HEK293 (cell line): Measurements from ENCODE around the gene USP32.

ENCODE experiments used
- INSM2 ChIP-seq: fragments of 450-650 bp; formaldehyde crosslinking; IDR thresholded peaks from 2 replicates; pipeline ENCODE4 v1.5.1; 2016; ENCODE audit warnings: missing biosample characterization, missing genetic modification characterization
- KLF1 ChIP-seq: fragments of 450-650 bp; formaldehyde crosslinking; IDR thresholded peaks from 2 replicates; pipeline ENCODE4 v1.5.1; 2016; ENCODE audit warnings: missing biosample characterization, missing genetic modification characterization
- KLF17 ChIP-seq: fragments of 450-650 bp; formaldehyde crosslinking; IDR thresholded peaks from 2 replicates; pipeline ENCODE4 v1.5.1; 2016; ENCODE audit warnings: missing biosample characterization, missing genetic modification characterization
- PRDM10 ChIP-seq: fragments of 450-650 bp; formaldehyde crosslinking; IDR thresholded peaks from 2 replicates; pipeline ENCODE4 v1.5.1; 2016; ENCODE audit warnings: missing biosample characterization, missing genetic modification characterization
- SP7 ChIP-seq: fragments of 450-650 bp; formaldehyde crosslinking; IDR thresholded peaks from 2 replicates; pipeline ENCODE4 v1.5.1; 2016; ENCODE audit warnings: missing biosample characterization, missing genetic modification characterization
- ZBTB10 ChIP-seq: fragments of 450-650 bp; formaldehyde crosslinking; IDR thresholded peaks from 2 replicates; pipeline ENCODE4 v1.5.1; 2016; ENCODE audit warnings: missing biosample characterization, missing genetic modification characterization
- ZBTB11 ChIP-seq: fragments of 450-650 bp; formaldehyde crosslinking; conservative IDR thresholded peaks from 2 replicates; pipeline ENCODE4 v1.5.1; 2016; ENCODE audit warnings: low read depth, missing biosample characterization, missing genetic modification characterization
- ZEB2 ChIP-seq: fragments of 450-650 bp; formaldehyde crosslinking; IDR thresholded peaks from 2 replicates; pipeline ENCODE4 v1.5.1; 2016; ENCODE audit warnings: missing biosample characterization, missing genetic modification characterization
- ZNF10 ChIP-seq: fragments of 450-650 bp; formaldehyde crosslinking; IDR thresholded peaks from 2 replicates; pipeline ENCODE4 v1.5.1; 2017; ENCODE audit warnings: missing biosample characterization, missing genetic modification characterization
- ZNF138 ChIP-seq: fragments of 450-650 bp; formaldehyde crosslinking; IDR thresholded peaks from 2 replicates; pipeline ENCODE4 v1.5.1; 2016; ENCODE audit warnings: missing biosample characterization, missing genetic modification characterization, borderline replicate concordance
- ZNF202 ChIP-seq: fragments of 450-650 bp; formaldehyde crosslinking; IDR thresholded peaks from 2 replicates; pipeline ENCODE4 v1.5.1; 2016; ENCODE audit warnings: missing biosample characterization, missing genetic modification characterization, borderline replicate concordance
- ZNF223 ChIP-seq: fragments of 450-650 bp; formaldehyde crosslinking; IDR thresholded peaks from 2 replicates; pipeline ENCODE4 v1.5.1; 2016; ENCODE audit warnings: missing biosample characterization, missing genetic modification characterization
- ZNF391 ChIP-seq: fragments of 450-650 bp; formaldehyde crosslinking; IDR thresholded peaks from 2 replicates; pipeline ENCODE4 v1.5.1; 2016; ENCODE audit warnings: low read depth, missing biosample characterization, missing genetic modification characterization, borderline replicate concordance
- ZNF398 ChIP-seq: fragments of 450-650 bp; formaldehyde crosslinking; IDR thresholded peaks from 2 replicates; pipeline ENCODE4 v1.5.1; 2017; ENCODE audit warnings: missing biosample characterization, missing genetic modification characterization
- ZNF416 ChIP-seq: fragments of 450-650 bp; formaldehyde crosslinking; IDR thresholded peaks from 2 replicates; pipeline ENCODE4 v1.5.1; 2016; ENCODE audit warnings: missing biosample characterization, missing genetic modification characterization
- ZNF449 ChIP-seq: fragments of 450-650 bp; formaldehyde crosslinking; IDR thresholded peaks from 2 replicates; pipeline ENCODE4 v1.5.1; 2017; ENCODE audit warnings: missing biosample characterization, mild to moderate bottlenecking, missing genetic modification characterization, moderate library complexity
- ZNF501 ChIP-seq: fragments of 450-650 bp; formaldehyde crosslinking; IDR thresholded peaks from 2 replicates; pipeline ENCODE4 v1.5.1; 2016; ENCODE audit warnings: missing biosample characterization, missing genetic modification characterization
- ZNF560 ChIP-seq: fragments of 450-650 bp; formaldehyde crosslinking; IDR thresholded peaks from 2 replicates; pipeline ENCODE4 v1.5.1; 2017; ENCODE audit warnings: missing biosample characterization, missing genetic modification characterization, borderline replicate concordance
- ZNF580 ChIP-seq: fragments of 450-650 bp; formaldehyde crosslinking; IDR thresholded peaks from 2 replicates; pipeline ENCODE4 v1.5.1; 2016; ENCODE audit warnings: missing biosample characterization, missing genetic modification characterization
- ZNF747 ChIP-seq: fragments of 450-650 bp; formaldehyde crosslinking; IDR thresholded peaks from 2 replicates; pipeline ENCODE4 v1.5.1; 2016; ENCODE audit warnings: missing biosample characterization, missing genetic modification characterization
- ZNF792 ChIP-seq: fragments of 450-650 bp; formaldehyde crosslinking; IDR thresholded peaks from 2 replicates; pipeline ENCODE4 v1.5.1; 2016; ENCODE audit warnings: missing biosample characterization, missing genetic modification characterization
- ZNF830 ChIP-seq: fragments of 450-650 bp; IDR thresholded peaks from 2 replicates; pipeline ENCODE4 v1.5.0; 2018; ENCODE audit warnings: missing biosample characterization, missing genetic modification characterization, low read depth, mild to moderate bottlenecking, moderate library complexity

The USP32 gene

GRCh38 chr17:60391471-60392041 is 377 bp downstream of the USP32 start (continued):
- TF ChIP-seq SP7 (no peak), ZNF223 (tag by site-specific recombination) (0 out of 2 replicates have a peak, but pooled peaks have one; percentile 32), ZEB2 (tag by site-specific recombination) (no peak), PRDM10 (tag by site-specific recombination) (peak; percentile 68), ZNF792 (tag by site-specific recombination) (peak; percentile 88; the same call in 1 of the 2 replicates), ZBTB11 (0 out of 2 replicates have a peak, but pooled peaks have one; percentile 9), KLF1 (peak; percentile 34), ZNF580 (tag by site-specific recombination) (peak; percentile 58; the same call in 1 of the 2 replicates), ZNF138 (tag by site-specific recombination) (no peak), ZNF10 (tag by site-specific recombination) (no peak), ZNF449 (tag by site-specific recombination) (no peak), ZNF830 (tag by site-specific recombination) (no peak), ZBTB10 (peak; percentile 62), ZNF747 (no peak), INSM2 (tag by site-specific recombination) (peak; percentile 51; the same call in 1 of the 2 replicates), ZNF391 (no peak), ZNF202 (tag by site-specific recombination) (no peak), ZNF560 (no peak), KLF17 (tag by site-specific recombination) (peak; percentile 94), ZNF398 (no peak), ZNF501 (tag by site-specific recombination) (peak; percentile 66), ZNF416 (tag by site-specific recombination) (no peak)
